ENCODE data around the gene B4GALNT3.

DNA sequence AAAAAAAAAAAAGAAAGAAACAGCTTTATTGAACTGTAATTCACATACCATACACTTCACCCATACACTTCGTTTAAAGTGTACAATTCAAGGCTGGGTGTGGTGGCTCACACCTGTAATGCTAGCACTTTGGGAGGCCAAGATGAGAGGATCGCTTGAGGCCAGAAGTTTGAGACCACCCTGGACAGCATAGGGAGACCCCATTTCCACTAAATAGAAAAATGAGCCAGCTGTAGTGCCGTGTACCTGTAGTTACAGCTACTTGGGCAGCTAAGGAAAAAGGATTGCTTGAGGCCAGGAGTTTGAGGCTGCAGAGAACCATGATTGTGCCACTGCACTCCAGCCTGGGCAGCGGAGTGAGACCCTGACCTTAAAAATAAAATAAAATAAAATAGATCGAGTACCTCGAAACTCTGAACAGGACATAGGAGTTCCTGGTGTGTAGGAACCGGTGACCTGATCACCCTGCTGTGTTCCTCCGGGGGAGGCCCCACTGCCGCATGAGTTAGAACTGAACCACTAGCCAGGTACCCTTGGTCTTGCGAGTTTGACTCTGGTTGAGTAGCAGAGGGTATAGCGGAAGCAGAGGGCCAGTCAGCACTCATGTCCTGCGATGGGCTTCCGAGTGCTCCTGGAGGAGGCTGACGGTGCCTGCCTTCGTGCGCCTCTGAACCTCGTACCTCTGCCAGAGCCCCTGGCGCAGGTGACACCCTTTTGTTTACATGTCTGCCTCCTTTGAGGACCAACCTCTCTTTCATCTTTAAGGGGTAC is 80.0 kb downstream of the B4GALNT3 start:
- TF ChIP-seq, protein P1, sequence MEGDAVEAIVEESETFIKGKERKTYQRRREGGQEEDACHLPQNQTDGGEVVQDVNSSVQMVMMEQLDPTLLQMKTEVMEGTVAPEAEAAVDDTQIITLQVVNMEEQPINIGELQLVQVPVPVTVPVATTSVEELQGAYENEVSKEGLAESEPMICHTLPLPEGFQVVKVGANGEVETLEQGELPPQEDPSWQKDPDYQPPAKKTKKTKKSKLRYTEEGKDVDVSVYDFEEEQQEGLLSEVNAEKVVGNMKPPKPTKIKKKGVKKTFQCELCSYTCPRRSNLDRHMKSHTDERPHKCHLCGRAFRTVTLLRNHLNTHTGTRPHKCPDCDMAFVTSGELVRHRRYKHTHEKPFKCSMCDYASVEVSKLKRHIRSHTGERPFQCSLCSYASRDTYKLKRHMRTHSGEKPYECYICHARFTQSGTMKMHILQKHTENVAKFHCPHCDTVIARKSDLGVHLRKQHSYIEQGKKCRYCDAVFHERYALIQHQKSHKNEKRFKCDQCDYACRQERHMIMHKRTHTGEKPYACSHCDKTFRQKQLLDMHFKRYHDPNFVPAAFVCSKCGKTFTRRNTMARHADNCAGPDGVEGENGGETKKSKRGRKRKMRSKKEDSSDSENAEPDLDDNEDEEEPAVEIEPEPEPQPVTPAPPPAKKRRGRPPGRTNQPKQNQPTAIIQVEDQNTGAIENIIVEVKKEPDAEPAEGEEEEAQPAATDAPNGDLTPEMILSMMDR (IDR thresholded peaks at IDR 0.05), result no peak
- TF ChIP-seq POLR2A (IDR thresholded peaks at IDR 0.05), result no peak
